CD4-positive, alpha-beta T cell treated with Interleukin-17A for 1 hour (primary cell): ENCODE measurements around the gene RGS6.
"Not testable (repeated sequence)": the region's sequence is repeated elsewhere in the genome, so short reads cannot be mapped to it uniquely, and the experiment has no call there.

ENCODE experiments used
- DNase-seq: peaks from one replicate; pipeline ENCODE4 v3.0.0-alpha.2; 2020

RGS6 gene

DNA sequence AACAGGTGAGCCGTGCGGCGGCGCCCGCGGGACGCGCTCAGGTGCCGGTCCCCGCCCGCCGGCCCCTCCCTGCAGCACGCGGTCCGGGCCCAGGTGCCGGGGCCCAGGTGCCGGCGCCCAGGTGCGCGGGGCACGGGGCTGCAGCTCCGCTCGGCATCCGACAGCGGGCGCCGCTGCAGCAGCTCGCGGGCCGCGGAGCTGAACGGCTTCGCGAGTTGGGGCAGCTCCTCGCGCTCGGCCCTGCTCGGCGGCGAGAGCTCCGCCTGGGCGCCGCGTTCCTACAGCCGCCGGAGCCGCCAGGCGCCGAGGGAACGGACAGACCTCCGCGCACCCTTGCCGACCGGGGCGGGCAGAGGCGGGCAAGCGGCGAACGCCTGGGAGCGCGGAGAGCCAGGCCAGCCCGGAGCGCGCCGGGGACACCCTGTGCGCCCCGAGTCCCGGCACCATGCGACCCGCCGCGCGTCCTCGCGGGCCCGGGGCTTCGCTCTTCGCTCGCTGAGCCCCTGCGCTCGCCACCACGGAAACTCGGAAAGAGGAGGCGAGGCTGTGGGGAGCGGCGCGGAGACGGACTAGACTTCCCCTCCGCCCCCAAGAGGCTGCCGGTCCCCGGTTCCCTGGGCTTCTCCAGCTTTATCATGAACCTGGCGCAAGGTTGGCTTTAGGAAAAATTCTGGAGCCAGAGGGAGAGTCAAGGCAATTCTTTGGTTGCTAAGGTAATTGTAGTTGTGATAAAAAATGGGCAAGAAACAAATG is at the start of gene RGS6:
RGS6 (plus strand) TSS at position 201 of the 753 bp plus-strand sequence.
- DNase-seq: no peak

DNA sequence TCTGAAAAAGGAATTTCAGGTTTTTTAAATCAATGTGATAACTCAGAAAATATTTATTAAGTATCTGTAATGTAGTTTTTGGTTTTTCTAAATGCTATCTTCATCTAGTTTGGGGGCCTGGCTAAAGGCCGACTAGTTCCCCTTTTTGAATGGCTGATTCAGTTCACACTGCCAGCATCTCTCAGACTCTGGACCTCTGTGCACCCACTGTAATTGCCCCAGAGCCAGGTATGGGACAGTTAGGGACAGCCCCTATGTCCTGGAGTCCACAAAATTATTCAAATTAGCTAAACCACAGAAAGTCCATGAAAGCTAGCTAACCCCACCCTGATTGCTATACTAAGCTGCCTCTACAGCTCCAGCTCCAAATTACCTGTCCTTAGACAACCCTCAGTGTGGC is 49.1 kb upstream of the RGS6 start:
- no peak for DNase-seq

DNA sequence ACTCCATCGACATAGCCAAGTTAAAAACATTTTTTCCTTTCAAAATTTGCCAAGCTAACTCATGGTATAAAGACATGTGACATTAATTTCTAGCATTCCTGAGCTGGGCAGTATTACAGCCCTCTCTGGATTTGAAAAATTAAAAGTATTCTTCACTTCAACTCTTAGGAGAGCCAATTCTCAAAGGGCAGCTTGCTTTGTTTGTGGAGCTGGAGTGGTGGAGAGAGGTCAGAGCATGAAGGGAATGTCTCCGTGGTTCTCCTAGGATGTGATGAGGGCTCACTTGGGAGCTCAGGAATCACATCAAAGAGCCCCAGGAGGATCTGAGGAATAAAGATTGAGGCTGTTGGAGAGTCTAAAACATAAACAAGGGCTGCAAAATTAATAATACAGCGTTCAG is 46.9 kb upstream of the RGS6 start:
- no peak for DNase-seq

DNA sequence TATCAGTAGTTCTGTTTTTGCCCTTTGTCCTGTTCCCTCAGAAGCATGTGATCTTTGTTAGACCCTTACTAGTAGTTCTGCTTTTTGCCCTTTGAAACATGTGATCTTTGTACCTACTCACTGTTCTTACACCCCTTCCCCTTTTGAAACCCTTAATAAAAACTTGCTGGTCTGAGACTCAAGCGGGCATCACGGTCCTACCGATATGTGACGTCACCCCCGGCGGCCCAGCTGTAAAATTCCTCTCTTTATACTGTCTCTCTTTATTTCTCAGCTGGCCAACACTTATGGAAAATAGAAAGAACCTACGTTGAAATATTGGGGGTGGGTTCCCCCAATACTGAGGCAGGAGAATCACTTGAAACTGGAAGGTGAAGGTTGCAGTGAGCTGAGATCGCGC is 44.4 kb upstream of the RGS6 start:
- not testable (repeated sequence) for DNase-seq

DNA sequence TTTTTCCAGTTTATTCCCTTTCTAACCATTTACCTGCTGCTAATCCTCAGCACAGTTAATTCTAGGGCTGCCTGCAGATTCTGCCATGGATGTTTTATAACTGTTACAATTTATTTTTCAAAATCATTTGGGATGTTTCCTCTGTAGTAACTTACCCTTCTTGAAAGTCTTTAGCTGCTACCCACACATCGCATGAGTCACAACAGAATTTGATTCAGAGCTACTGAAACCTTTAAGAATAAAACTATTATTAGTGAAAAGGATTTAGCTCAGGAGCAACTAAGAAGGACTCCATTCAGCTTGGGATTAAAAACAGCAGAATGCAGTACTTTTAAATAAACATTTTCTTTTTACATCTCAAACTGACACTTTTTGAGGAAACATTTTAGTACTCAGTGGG is 41.7 kb upstream of the RGS6 start:
- no peak for DNase-seq

DNA sequence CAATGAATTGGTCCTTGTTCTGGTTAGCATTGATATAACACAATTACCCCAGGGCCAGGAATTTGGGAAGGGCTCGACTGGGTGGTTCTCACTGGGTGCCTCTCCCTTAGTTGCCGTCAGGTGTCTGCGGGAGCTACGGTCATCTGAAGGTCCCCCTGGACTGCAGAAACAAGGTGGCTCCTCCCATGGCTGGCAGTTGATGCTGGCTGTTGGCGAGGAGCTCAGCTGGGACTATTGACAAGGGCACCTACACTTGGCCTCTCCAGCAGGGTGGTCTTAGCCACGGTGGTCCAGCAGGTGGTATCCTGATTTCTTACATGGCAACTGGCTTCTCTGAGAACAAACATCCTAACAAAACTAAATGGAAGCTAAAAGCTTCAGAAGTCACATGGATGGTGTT is 41.0 kb upstream of the RGS6 start:
- no peak for DNase-seq

DNA sequence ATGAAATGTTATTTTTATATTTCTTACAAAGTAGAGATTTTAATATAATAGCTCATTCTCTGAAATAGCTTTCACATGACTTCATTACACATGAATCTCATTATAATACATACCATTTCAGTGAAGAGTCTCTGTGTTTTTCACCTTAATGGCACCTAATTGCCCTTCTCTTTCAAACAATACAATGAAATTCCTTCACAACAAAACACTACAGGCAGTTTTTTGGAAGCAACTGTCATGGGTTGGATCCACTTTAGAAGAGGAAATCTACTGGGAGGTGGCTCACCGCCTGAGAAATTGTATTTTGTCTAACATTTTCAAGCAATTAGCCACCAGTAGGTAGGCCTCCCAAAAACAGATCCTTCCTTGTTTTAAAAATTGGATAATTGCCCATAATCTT is 40.3 kb upstream of the RGS6 start:
- no peak for DNase-seq

DNA sequence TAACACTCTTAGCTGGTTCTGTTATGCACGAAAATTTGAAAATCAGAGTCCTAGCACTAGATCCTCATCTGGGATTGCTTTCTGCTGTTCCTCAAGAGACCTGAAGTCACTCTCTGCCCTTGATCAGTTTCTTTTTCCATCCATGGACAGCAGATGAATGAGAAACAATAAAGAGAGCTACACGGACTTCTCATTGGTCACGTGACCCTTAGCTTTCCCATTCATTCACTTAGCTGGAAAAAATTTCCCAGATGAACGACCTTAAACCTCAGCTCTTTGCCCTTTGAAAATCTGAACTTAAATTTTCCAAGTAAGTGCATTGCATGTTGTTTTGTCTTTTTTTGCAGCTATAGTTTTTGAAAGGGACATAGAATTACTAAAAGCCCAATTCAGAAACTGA is 27.2 kb upstream of the RGS6 start:
- no peak for DNase-seq

DNA sequence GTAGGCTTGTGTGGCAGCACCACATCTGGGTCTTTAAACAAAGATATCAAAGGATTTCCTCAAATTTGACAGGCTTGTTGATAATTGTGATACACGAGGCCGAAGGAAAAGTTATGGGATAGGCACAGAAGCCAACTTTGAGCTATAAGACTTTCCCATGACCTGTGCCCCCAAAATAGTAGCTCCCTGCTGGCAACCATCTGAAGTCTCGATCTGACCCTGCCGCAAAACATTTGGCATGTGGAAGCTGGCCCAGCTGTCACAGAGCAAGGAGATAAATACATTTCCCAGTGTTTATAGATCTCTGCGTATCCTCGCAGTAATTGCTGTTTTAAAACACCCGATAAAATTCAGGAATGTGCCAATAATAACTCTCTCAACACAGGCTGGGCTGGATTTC is 26.4 kb upstream of the RGS6 start:
- no peak for DNase-seq

DNA sequence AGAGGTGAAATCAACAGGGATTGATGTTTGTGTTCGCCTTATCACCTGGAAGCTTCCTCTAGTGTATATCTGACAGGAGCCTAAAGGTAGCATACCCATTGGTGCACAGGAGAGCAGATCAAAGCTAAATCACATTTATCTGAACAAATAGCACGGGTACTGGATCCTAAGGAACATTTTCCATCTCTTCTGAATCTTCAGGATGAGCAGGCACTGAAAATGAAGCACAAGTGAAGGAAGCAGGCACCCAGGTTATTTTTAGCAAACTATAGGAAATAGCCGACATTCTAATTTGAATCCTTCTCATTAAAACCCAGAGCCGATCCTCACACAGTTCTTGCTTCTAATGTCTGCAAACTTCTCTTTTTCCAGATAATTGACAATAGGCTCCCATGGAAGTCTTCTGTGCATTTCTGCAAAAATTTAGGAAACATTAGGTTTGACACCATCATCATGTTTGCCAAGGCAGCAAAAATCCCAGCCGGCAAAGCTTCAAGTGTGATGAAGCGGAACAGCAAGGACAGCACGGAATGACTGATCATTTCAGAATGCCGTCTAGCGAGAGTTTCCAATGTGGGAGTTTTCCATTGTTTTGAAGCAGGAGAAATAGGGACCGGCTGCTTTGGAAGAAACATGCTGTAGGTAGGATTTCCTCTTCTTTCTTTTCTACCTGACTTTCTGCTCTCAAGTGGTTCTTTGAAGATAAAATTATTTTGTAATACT is 24.3 kb upstream of the RGS6 start:
- DNase-seq: no peak

DNA sequence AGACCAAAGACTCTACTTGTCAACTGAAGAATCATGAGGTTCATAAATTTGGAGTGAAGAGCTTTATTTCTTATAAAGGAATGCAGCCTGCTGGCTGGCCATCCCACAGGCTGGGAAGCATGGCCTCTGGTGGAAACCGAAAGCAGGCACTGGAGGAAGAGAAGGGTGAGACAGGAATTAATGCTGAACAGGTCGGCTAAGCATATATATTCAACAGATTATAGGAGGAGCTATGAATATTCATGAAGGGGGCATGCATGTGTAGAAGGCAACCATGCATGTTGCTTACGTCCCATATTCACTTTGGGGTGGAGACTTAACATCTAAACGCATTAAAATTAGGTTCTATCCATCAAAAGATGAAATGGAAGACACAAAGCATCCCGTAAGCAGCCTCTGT is 20.6 kb upstream of the RGS6 start:
- DNase-seq: no peak

DNA sequence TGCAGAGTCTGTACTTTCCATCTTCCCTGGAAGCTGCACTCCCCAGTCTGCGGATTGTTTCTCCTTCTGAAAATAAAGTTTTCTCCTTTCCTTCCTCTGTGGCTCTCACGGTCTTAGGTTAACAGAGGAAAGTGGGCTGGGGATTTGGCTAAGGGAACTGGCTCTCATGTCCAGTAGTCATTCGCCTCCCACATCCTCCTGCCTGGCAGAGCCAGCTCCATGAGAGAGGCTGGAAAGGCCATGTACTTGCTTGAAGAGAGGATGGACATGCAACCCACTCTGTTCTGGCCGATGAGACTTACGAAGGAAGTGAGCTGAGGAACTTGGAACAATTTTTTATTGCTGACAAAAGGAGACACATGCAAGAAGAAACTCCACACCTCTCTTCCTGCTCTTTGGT is 18.9 kb upstream of the RGS6 start:
- no peak for DNase-seq

DNA sequence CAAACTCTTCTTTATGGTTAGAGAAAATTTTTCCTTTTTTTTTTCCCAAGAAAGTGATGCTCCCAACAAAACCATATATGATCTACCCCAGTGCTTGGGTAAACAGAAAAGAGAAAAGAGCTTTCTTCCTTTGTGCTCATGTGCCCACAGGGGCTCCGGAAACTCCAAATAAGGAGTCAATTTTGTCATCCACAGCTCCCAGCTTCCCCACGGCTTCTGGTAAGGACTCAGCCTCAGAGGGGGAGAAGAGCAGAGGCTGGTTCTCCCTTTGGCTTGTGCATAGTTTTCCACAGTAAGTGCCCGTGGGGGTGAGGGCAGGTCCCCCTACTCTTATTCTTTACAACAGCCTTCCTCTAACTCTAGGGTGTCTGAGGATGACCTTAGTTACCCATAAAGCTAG is 13.3 kb upstream of the RGS6 start:
- no peak for DNase-seq

DNA sequence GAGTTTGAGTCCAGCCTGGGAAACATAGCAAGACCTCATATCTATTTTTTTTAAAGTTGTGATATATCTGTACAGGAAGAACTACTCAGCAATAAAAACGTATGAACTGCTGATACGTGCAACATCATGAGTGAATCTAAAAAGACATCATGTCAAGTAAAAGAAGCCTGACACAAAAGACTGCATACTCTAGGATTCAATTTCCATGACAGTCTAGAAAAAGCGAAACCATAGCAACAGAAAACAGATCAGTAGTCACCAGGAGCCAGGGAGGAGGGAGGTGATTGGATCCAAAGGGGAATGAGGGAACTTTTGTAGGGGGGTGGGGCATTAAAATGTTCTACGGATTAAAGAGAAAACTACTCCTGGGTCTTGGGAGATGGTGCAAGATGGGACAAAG is 8.7 kb upstream of the RGS6 start:
- DNase-seq: no peak

DNA sequence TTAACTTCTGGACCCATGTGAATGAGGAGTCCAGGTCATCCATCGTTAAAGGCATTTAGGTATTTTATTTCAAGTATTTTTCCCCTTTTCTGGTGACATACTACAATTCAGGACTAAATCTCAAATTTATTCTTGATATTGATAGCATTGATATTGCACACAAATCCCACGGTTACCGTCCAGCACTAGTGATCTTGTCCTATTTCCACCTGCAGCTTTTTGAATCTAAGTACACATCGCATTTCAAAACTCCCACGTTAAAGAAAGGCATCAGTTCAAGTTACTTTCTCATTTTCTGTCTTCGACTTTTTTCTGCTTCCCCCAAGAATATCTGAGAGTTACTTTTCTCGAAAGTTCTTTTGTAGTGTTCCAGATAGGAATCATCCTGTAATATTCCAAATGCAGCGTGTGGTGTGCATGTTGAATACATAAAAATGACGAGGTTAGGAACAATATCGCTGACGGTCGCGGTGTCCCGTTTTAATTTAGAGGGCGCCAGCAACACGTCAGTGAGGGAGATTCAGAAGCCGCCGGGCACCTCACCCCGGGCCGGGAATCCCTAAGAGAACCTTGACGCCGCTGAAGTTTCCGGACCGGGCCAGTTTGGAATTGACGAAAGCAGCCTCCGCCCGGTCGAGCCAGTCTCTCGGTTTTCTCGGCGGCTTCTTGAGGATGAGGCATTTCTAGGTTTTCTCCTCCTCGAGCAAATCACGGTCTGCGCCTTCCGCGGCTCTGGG is 569 bp upstream of the RGS6 start:
- DNase-seq: no peak

DNA sequence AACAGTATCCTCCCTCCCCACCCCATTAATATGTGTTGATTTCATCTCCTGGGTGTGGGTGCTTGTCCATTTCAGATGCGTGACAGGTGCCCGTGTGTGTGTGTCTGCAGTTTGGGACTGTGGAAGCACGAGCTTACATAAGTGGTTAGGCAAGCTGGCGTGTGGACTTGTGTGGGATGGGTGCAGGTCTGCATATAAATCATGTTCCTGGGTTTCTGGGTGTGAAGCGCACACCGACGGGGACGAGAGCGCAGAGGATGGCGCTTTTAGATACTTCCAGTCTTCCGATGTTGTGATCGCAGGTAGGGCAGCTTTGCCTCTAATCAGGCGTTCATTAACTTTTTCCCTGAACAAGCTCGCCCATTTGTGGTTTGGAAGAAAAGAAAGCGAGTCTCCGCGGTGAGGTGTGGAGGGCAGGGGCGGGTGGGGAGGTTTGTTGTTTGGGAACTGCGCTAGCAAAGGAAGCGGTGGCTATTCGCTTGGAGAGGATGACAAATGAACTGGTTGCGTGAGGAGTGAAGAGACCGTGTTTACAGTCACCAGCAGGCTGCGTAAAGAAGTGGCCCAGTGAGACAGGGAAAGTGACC is 865 bp downstream of the RGS6 start:
- no peak for DNase-seq

DNA sequence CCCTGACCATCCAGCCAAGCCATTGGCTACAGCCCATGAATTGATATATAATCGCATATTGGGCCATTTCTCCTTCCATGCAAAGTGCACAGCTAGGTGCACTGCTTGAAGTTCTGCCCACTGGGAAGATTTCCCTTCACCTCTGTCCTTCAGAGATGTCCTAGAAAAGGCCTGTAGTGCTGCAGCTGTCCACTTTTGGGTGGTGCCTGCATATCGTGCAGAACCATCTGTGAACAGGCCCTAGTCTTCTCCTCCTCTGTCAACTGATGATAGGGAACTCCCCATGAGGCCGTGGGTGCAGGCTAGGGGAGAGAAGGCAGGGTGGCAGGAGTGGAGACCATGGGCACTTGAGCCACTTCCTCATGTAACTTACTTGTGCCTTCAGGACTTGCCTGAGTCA is 6.0 kb downstream of the RGS6 start:
- not testable (repeated sequence) for DNase-seq

DNA sequence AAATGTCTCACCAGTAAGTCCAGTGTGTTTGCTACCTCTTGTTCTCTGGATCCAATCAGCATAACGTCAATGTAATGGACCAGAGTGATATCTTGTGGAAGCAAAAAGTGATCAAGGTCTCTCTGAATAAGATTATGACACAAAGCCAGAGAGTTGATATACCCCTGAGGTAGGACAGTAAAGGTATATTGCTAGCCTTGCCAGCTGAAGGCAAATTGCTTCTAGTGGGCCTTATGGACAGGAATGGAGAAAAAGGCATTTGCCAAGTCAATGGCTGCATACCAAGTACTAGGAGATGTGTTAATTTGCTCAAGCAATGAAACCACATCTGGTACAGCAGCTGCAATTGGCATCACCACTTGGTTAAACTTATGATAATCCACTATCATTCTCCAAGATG is 7.1 kb downstream of the RGS6 start:
- not testable (repeated sequence) for DNase-seq

DNA sequence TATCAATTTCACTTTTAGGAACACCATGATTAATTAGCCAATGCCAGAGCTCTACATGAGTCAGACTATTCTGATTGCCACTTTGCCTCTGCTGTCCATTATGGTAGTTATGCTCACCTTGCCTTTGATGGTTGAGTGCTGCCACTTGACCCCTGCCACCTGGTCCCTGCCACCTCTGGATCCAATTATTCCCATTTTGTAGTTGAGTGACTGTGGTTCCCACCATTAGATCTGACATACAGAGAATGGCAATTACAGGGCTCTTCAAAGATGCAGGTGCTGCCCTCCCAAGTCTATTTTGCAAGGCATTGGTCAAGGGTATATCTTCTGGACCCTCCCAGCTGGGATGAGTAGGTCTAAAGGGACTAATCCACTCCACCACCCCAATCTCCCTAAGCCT is 8.3 kb downstream of the RGS6 start:
- DNase-seq: not testable (repeated sequence)

DNA sequence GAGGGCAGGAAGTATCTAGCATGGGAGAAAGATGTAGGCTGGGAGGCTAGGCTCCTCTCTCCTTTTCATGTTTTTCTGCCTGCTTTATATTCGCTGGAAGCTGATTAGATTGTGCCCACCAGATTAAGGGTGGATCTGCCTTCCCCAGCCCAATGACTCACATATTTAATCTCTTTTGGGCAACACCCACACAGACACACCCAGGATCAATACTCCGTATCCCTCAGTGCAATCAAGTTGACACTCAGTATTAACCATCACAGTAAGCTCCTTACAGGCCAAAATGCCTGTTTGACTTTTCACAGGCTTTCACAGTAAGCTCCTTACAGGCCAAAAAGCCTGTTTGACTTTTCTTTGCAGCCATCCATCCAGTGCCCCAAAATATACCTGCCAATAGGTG is 9.4 kb downstream of the RGS6 start:
- not testable (repeated sequence) for DNase-seq

DNA sequence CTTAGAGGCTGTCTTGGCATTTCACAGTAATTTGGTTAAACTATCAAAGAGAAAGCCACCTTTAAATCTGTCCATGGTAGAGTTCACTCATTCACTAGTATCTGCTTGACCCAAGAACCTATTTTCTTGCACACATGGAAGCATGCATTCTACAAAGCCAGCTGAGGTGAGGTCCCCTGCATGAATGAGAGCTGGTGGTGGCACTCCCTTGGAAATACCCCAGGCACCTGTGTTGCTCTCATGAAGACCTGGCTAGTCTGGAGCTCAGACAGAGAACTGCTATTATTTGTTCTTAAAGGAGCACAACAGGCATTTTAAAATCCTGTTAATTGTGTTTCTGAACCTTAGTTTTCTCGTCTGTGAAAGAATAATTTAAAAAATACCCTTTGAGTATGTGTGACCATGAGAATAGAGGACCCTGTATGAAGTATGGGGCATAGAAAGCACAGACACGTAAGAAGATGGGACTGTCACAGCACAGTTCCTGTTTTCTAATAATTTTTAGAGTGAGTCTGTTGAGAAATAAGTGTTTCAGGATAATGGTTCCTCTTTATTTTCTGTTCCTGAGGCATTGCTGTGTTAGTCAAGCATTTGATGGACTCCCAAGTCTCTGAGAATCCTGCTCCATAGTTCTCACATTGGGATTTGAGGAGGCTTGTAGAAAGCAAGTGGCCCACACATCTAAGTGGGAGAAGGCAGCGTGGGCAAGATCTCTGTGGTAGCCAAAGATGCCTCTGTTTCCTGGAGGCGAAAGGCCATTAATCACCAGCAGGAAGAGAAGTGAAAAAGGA is 10.9 kb downstream of the RGS6 start:
- DNase-seq: no peak

DNA sequence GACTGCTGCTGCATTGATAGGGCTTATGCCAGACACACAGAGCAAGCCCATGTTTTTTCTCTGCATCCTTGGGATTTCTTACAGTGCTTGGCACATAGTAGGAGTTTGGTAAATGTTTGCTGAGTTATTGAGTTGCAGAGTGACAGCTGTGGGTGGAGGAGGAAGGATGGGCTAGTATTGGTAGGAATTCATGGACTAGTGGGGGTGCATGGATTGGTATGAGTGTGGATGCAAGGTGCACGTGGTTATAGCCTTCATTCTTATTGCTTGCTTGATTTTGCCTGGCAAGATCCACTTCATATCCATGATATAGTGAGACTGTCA is 11.4 kb downstream of the RGS6 start:
- DNase-seq: no peak

DNA sequence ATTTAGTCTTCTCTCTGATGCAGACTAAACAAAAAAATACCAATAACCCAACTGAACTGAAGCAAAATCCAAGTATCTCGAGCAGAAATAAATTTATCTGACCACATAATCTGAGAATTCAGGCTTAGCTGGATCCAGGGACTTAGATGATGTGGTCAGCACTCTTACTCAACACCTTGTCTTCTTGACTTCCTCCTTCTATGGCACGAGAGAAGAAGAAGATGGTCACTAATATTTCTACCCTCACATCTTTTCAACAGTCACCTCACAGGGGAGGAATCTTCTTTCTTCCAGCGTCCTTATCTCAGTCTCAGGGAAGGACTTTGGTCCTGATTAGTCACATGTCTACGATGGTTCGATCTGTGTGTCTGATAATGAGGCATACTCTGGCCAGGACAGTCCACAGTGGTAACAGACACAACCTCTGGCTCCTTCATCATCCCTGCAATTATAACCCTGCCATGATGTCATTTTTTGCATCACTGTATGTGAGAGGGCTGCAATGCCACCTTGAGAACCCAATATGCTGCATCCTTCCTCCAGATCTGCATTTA is 15.8 kb downstream of the RGS6 start:
- no peak for DNase-seq
